Mucosa of rectum (tissue), 2 donors: ENCODE data around the gene ADIRF.
"Not testable (repeated sequence)": the region's sequence is repeated elsewhere in the genome, so short reads cannot be mapped to it uniquely, and the experiment has no call there.

Source experiments
- H3K27ac ChIP-seq, 2 donors: one replicate each; pipeline ENCODE4 v1.7.0; 2013; ENCODE audit warnings: inconsistent platforms in 2 of 2, low read depth in 2 of 2, low read length in 2 of 2
- H3K27me3 ChIP-seq, 2 donors: one replicate each; pipeline ENCODE4 v1.7.0; 2013; ENCODE audit warnings: low read length in 2 of 2; ENCODE audit not compliant: control insufficient read depth in 2 of 2, insufficient read depth in 2 of 2
- H3K36me3 ChIP-seq, 2 donors: one replicate each; pipeline ENCODE4 v1.7.0; 2013; ENCODE audit warnings: low read length in 2 of 2; ENCODE audit not compliant: control insufficient read depth in 2 of 2, insufficient read depth in 2 of 2
- H3K4me1 ChIP-seq, 2 donors: one replicate each; pipeline ENCODE4 v1.7.0; 2013; ENCODE audit warnings: low read length in 2 of 2, mild to moderate bottlenecking in 1 of 2; ENCODE audit not compliant: control insufficient read depth in 2 of 2, insufficient read depth in 2 of 2
- H3K4me3 ChIP-seq, 2 donors: one replicate each; pipeline ENCODE4 v1.7.0; 2013; ENCODE audit warnings: low read length in 2 of 2
- H3K9ac ChIP-seq, 2 donors: one replicate each; pipeline ENCODE4 v1.7.0; 2013; ENCODE audit warnings: low read length in 2 of 2, low read depth in 1 of 2, mild to moderate bottlenecking in 1 of 2
- H3K9me3 ChIP-seq, 2 donors: one replicate each; pipeline ENCODE4 v1.7.0; 2013; ENCODE audit warnings: low read length in 2 of 2; ENCODE audit not compliant: control insufficient read depth in 2 of 2
- donor health status: healthy.
- donor health status: Normal muscosa, but diverticular disease.

The ADIRF gene

GRCh38 chr10:86946213-86947155, 21.8 kb upstream of the ADIRF start:
- H3K4me3 ChIP-seq: no peak overlapping the region
- no peak overlapping the region for H3K9ac ChIP-seq
- H3K4me1 ChIP-seq: no peaks in the 10 kb centered on the region
- no peaks in the 10 kb centered on the region for H3K9me3 ChIP-seq
- H3K36me3 ChIP-seq: no peaks in the 10 kb centered on the region
- H3K27me3 ChIP-seq: no peaks in the 10 kb centered on the region
- no peak overlapping the region for H3K27ac ChIP-seq

- H3K9me3 ChIP-seq, H3K27me3 ChIP-seq, H3K4me3 ChIP-seq, H3K27ac ChIP-seq, H3K9ac ChIP-seq, H3K4me1 ChIP-seq, H3K36me3 ChIP-seq: not testable (repeated sequence)
Measured at GRCh38 chr10:86947806-86948205, 20.5 kb upstream of the ADIRF start.

GRCh38 chr10:86950349-86950748, 17.9 kb upstream of the ADIRF start:
- H3K36me3 ChIP-seq: no peaks in the 10 kb centered on the region
- no peaks in the 10 kb centered on the region for H3K27me3 ChIP-seq
- H3K9me3 ChIP-seq: no peaks in the 10 kb centered on the region
- peaks cover 0 to 3% of the 10 kb centered on the region in 2 donors for H3K4me1 ChIP-seq
- H3K27ac ChIP-seq: no peak overlapping the region
- no peak overlapping the region for H3K9ac ChIP-seq
- H3K4me3 ChIP-seq: no peak overlapping the region

- no peaks in the 10 kb centered on the region for H3K36me3 ChIP-seq
- no peak overlapping the region for H3K27ac ChIP-seq
- H3K4me1 ChIP-seq: peaks cover 0 to 3% of the 10 kb centered on the region in 2 donors
- H3K4me3 ChIP-seq: no peak overlapping the region
- H3K27me3 ChIP-seq: no peaks in the 10 kb centered on the region
- H3K9ac ChIP-seq: no peak overlapping the region
- no peaks in the 10 kb centered on the region for H3K9me3 ChIP-seq
Measured at GRCh38 chr10:86951184-86951761, 17.0 kb upstream of the ADIRF start.

GRCh38 chr10:86952106-86952505, 16.2 kb upstream of the ADIRF start:
- Histone ChIP-seq H3K9ac (no peak overlapping the region), H3K36me3 (no peaks in the 10 kb centered on the region), H3K4me1 (peaks cover 0 to 3% of the 10 kb centered on the region in 2 donors), H3K27ac (no peak overlapping the region), H3K4me3 (no peak overlapping the region), H3K9me3 (no peaks in the 10 kb centered on the region), H3K27me3 (no peaks in the 10 kb centered on the region)

GRCh38 chr10:86952697-86953096, 15.6 kb upstream of the ADIRF start:
- not testable (repeated sequence) for H3K9me3 ChIP-seq, H3K27me3 ChIP-seq, H3K9ac ChIP-seq, H3K4me1 ChIP-seq, H3K36me3 ChIP-seq, H3K4me3 ChIP-seq, H3K27ac ChIP-seq

GRCh38 chr10:86953747-86954680, 14.3 kb upstream of the ADIRF start:
- Histone ChIP-seq H3K9me3 (no peaks in the 10 kb centered on the region), H3K4me3 (no peak overlapping the region), H3K27me3 (no peaks in the 10 kb centered on the region), H3K27ac (peak overlapping the region; percentile 29 to 65), H3K4me1 (peaks cover 0 to 3% of the 10 kb centered on the region in 2 donors), H3K36me3 (no peaks in the 10 kb centered on the region), H3K9ac (no peak overlapping the region)

- Histone ChIP-seq H3K36me3 (no peaks in the 10 kb centered on the region), H3K27me3 (no peaks in the 10 kb centered on the region), H3K9me3 (no peaks in the 10 kb centered on the region), H3K9ac (no peak overlapping the region), H3K4me3 (no peak overlapping the region), H3K27ac (peak overlapping the region; percentile 29 to 65), H3K4me1 (peaks cover 0 to 3% of the 10 kb centered on the region in 2 donors)
Measured at GRCh38 chr10:86954681-86955500, 13.4 kb upstream of the ADIRF start.

GRCh38 chr10:86955501-86956194, 12.6 kb upstream of the ADIRF start:
- Histone ChIP-seq H3K9ac (no peak overlapping the region), H3K4me3 (no peak overlapping the region), H3K9me3 (no peaks in the 10 kb centered on the region), H3K27me3 (no peaks in the 10 kb centered on the region), H3K4me1 (peaks cover 0 to 3% of the 10 kb centered on the region in 2 donors), H3K36me3 (no peaks in the 10 kb centered on the region), H3K27ac (peak overlapping the region in 1 of 2 donors; percentile 29)
